ENCODE results near the gene TSPEAR. TPM values are rescaled to one million over a fixed set of nuclear protein-coding genes. Genes with fewer than 3 reads are reported as not detected.

Gene TSPEAR
- total RNA-seq, 4 donors from 2014 or later: under 0.01 to 0.23 TPM; not detected in 2

- no peak for DNase-seq (ENCODE audit: extremely low spot score)
- Histone ChIP-seq H3K27ac (replicated peaks in 1 of 4) (no peak overlapping the region), H3K27me3 (peaks cover 0 to 69% (median 0%) of the 10 kb centered on the region in 4 donors), H3K4me1 (peaks cover 0 to 13% (median 0%) of the 10 kb centered on the region in 4 donors), H3K4me3 (no peak overlapping the region), H3K9me3 (peaks cover 0 to 12% (median 12%) of the 10 kb centered on the region in 4 donors), H3K36me3 (no peaks in the 10 kb centered on the region)
- intact Hi-C loops (cut with DNase I): no loop called here
- TF ChIP-seq POLR2A (IDR thresholded peaks at IDR 0.05; ENCODE audit: low read depth) (no peak), EP300 (IDR thresholded peaks at IDR 0.05) (no peak), CTCF (IDR thresholded peaks at IDR 0.05) (no peak), POLR2AphosphoS5 (IDR thresholded peaks at IDR 0.05) (no peak)
- WGBS: 59% methylated on average over 6 of the region's 6 CpGs
Observed at GRCh38 chr21:44497703-44498126, 213.7 kb downstream of the TSPEAR start.

- Histone ChIP-seq H3K4me3 (no peak overlapping the region), H3K27me3 (peaks cover 0 to 66% (median 0%) of the 10 kb centered on the region in 4 donors), H3K27ac (replicated peaks in 1 of 4) (peak overlapping the region in 1 of 4 donors; percentile 30), H3K9me3 (peaks cover 0 to 21% (median 17%) of the 10 kb centered on the region in 4 donors), H3K36me3 (no peaks in the 10 kb centered on the region), H3K4me1 (peaks cover 0 to 13% (median 0%) of the 10 kb centered on the region in 4 donors)
- no peak for DNase-seq (ENCODE audit: extremely low spot score)
- intact Hi-C loops (cut with DNase I): no loop called here
- WGBS: 61% methylated on average over 27 of the region's 27 CpGs
- TF ChIP-seq EP300 (IDR thresholded peaks at IDR 0.05) (no peak), CTCF (IDR thresholded peaks at IDR 0.05) (no peak), POLR2AphosphoS5 (IDR thresholded peaks at IDR 0.05) (no peak), POLR2A (IDR thresholded peaks at IDR 0.05; ENCODE audit: low read depth) (no peak)
Observed at GRCh38 chr21:44496564-44497550, 214.5 kb downstream of the TSPEAR start.

GRCh38 chr21:44495611-44496563 is 215.5 kb downstream of the TSPEAR start:
- no peak for TF ChIP-seq POLR2AphosphoS5 (IDR thresholded peaks at IDR 0.05)
- TF ChIP-seq POLR2A (IDR thresholded peaks at IDR 0.05; ENCODE audit: low read depth): no peak
- no peak for TF ChIP-seq CTCF (IDR thresholded peaks at IDR 0.05)
- no peak for TF ChIP-seq EP300 (IDR thresholded peaks at IDR 0.05)
- 87% methylated on average over 16 of the region's 16 CpGs for WGBS
- Histone ChIP-seq H3K4me1 (peaks cover 0 to 13% (median 0%) of the 10 kb centered on the region in 4 donors), H3K36me3 (no peaks in the 10 kb centered on the region), H3K9me3 (peaks cover 0 to 22% (median 17%) of the 10 kb centered on the region in 4 donors), H3K27me3 (peaks cover 0 to 60% (median 0%) of the 10 kb centered on the region in 4 donors), H3K27ac (replicated peaks in 1 of 4) (no peak overlapping the region), H3K4me3 (no peak overlapping the region)
- intact Hi-C loops (cut with DNase I): no loop called here
- no peak for DNase-seq (ENCODE audit: extremely low spot score)

- 84% methylated on average over 13 of the region's 13 CpGs for WGBS
Observed at GRCh38 chr21:44494956-44495355, 216.4 kb downstream of the TSPEAR start.

More at GRCh38 chr21:44494956-44495355, 216.4 kb downstream of the TSPEAR start:
- H3K9me3 ChIP-seq: peaks cover 0 to 22% (median 17%) of the 10 kb centered on the region in 4 donors
- no peak overlapping the region for H3K27ac ChIP-seq (replicated peaks in 1 of 4)
- no peak overlapping the region for H3K4me3 ChIP-seq
- H3K27me3 ChIP-seq: peaks cover 0 to 53% (median 0%) of the 10 kb centered on the region in 4 donors
- H3K36me3 ChIP-seq: no peaks in the 10 kb centered on the region
- intact Hi-C loops (cut with DNase I): no loop called here
- peaks cover 0 to 13% (median 0%) of the 10 kb centered on the region in 4 donors for H3K4me1 ChIP-seq
- no peak for DNase-seq (ENCODE audit: extremely low spot score)
- TF ChIP-seq POLR2AphosphoS5 (IDR thresholded peaks at IDR 0.05): no peak
- no peak for TF ChIP-seq EP300 (IDR thresholded peaks at IDR 0.05)
- TF ChIP-seq POLR2A (IDR thresholded peaks at IDR 0.05; ENCODE audit: low read depth): no peak
- no peak for TF ChIP-seq CTCF (IDR thresholded peaks at IDR 0.05)
